Cardiac muscle cell (in vitro differentiated cells and primary cell): ENCODE results near the gene TENM3. TPM values are rescaled to one million over a fixed set of nuclear protein-coding genes. Genes with fewer than 3 reads are reported as not detected.
A peak's percentile ranks its signal among the peaks of the same experiment; 100 is the strongest.
"Not testable (repeated sequence)": the region's sequence is repeated elsewhere in the genome, so short reads cannot be mapped to it uniquely, and the experiment has no call there.

ENCODE experiments used
- DNase-seq, 2 donors: peaks; one replicate each; pipeline versions ENCODE4 v3.0.0 to v3.0.0-alpha.2; 2010 to 2017; ENCODE audit warnings: low read depth in 1 of 2, low spot score in 1 of 2
- H3K27ac ChIP-seq: fragments of 200-600 bp; sonication (generic); 2 replicates; pipeline ENCODE4 v1.5.1; 2016
- H3K27me3 ChIP-seq: fragments of 200-600 bp; sonication (generic); 2 replicates; pipeline ENCODE4 v1.6.0; 2016; ENCODE audit warnings: control low read depth
- H3K36me3 ChIP-seq: fragments of 200-600 bp; sonication (generic); 2 replicates; pipeline ENCODE4 v1.5.1; 2016; ENCODE audit warnings: control low read depth
- H3K4me1 ChIP-seq: fragments of 200-600 bp; sonication (generic); 2 replicates; pipeline ENCODE4 v1.8.1; 2017; ENCODE audit warnings: low read depth, mild to moderate bottlenecking, mixed run types
- H3K4me3 ChIP-seq: fragments of 200-600 bp; sonication (generic); 2 replicates; pipeline ENCODE4 v1.5.1; 2016; ENCODE audit warnings: mild to moderate bottlenecking
- H3K9me3 ChIP-seq: fragments of 200-600 bp; sonication (generic); 2 replicates; pipeline ENCODE4 v1.5.1; 2017; ENCODE audit warnings: low read depth, mild to moderate bottlenecking, control low read depth
- CTCF ChIP-seq: IDR thresholded peaks from 2 replicates; pipeline ENCODE4 v1.5.1; 2012; ENCODE audit warnings: low read depth, mild to moderate bottlenecking, low read length
- polyA plus RNA-seq: library from polyadenylated mRNA; unstranded; fragments of >200 nt; fragmentation: Nextera tagmentation; extraction: Ambion mirVana; gene quantifications from 2 replicates; pipeline ENCODE4 v1.2.1, GENCODE V29; 2016
- total RNA-seq: library from RNA; depleted of rRNA; stranded (reverse); fragments of >200 nt; gene quantifications from 2 replicates; pipeline ENCODE4 v1.2.3, GENCODE V29; 2016

TENM3 gene
- 23.1 and 24.8 TPM in 2 replicates for total RNA-seq
- polyA plus RNA-seq: 7.9 and 12.5 TPM in 2 replicates

GRCh38 chr4:182243204-182243603, at the start of gene TENM3:
TENM3 (plus strand) TSS chr4:182243402; CDS start chr4:182324021, 80,619 bp downstream.
- peaks cover 35% of the 10 kb centered on the region for H3K4me1 ChIP-seq
- not testable (repeated sequence) for H3K4me3 ChIP-seq, H3K36me3 ChIP-seq, DNase-seq, H3K27me3 ChIP-seq, H3K27ac ChIP-seq, H3K9me3 ChIP-seq

GRCh38 chr4:182194091-182194824, 48.9 kb upstream of the TENM3 start:
- Histone ChIP-seq H3K36me3 (no peaks in the 10 kb centered on the region), H3K27ac (no peak overlapping the region), H3K27me3 (peaks cover 6% of the 10 kb centered on the region), H3K4me3 (no peak overlapping the region), H3K4me1 (peaks cover 7% of the 10 kb centered on the region), H3K9me3 (no peaks in the 10 kb centered on the region)
- TF ChIP-seq CTCF: no peak
- DNase-seq: no peak

GRCh38 chr4:182197611-182198010, 45.6 kb upstream of the TENM3 start:
- TF ChIP-seq CTCF: no peak
- Histone ChIP-seq H3K9me3 (no peaks in the 10 kb centered on the region), H3K36me3 (no peaks in the 10 kb centered on the region), H3K4me1 (no peaks in the 10 kb centered on the region), H3K27ac (no peak overlapping the region), H3K27me3 (peaks cover 10% of the 10 kb centered on the region), H3K4me3 (no peak overlapping the region)
- no peak for DNase-seq

GRCh38 chr4:182201871-182202270, 41.3 kb upstream of the TENM3 start:
- TF ChIP-seq CTCF: no peak
- DNase-seq: no peak
- Histone ChIP-seq H3K9me3 (no peaks in the 10 kb centered on the region), H3K36me3 (no peaks in the 10 kb centered on the region), H3K27me3 (peaks cover 19% of the 10 kb centered on the region), H3K27ac (no peak overlapping the region), H3K4me1 (peaks cover 3% of the 10 kb centered on the region), H3K4me3 (no peak overlapping the region)

GRCh38 chr4:182202650-182203049, 40.6 kb upstream of the TENM3 start:
- no peak overlapping the region for H3K4me3 ChIP-seq
- H3K36me3 ChIP-seq: no peaks in the 10 kb centered on the region
- H3K27me3 ChIP-seq: peaks cover 23% of the 10 kb centered on the region
- no peak for DNase-seq
- H3K4me1 ChIP-seq: peaks cover 11% of the 10 kb centered on the region
- H3K9me3 ChIP-seq: no peaks in the 10 kb centered on the region
- no peak for TF ChIP-seq CTCF
- no peak overlapping the region for H3K27ac ChIP-seq

- peaks cover 23% of the 10 kb centered on the region for H3K27me3 ChIP-seq
- TF ChIP-seq CTCF: no peak
- H3K4me1 ChIP-seq: peaks cover 22% of the 10 kb centered on the region
- H3K9me3 ChIP-seq: no peaks in the 10 kb centered on the region
- H3K36me3 ChIP-seq: no peaks in the 10 kb centered on the region
- no peak overlapping the region for H3K4me3 ChIP-seq
- DNase-seq: peak in 1 of 2 donors; percentile 55
- no peak overlapping the region for H3K27ac ChIP-seq
These were observed 39.3 kb upstream of the TENM3 start for GRCh38 chr4:182203872-182204411.
